Esophagus muscularis mucosa (tissue), 4 donors: ENCODE data around the gene HEPHL1.

Experiments
- CTCF ChIP-seq, 3 experiments: fragments of 200-600 bp in 2 of 3; fragments of 450-650 bp in 1 of 3; sonication (generic) in 2 of 3; IDR thresholded peaks; one replicate each; pipeline ENCODE4 v1.5.1; 2017 to 2019; ENCODE audit warnings: antibody characterized with exemption in 3 of 3, mild to moderate bottlenecking in 2 of 3, moderate library complexity in 1 of 3
- EP300 ChIP-seq: sonication (generic); formaldehyde crosslinking; IDR thresholded peaks from one replicate; pipeline ENCODE4 v1.6.1; 2017; ENCODE audit warnings: antibody characterized with exemption
- POLR2A ChIP-seq: fragments of 450-650 bp; IDR thresholded peaks from one replicate; pipeline ENCODE4 v1.6.1; 2017; ENCODE audit warnings: antibody characterized with exemption, moderate library complexity, mild to moderate bottlenecking, low read depth

- TF ChIP-seq POLR2A (no peak), CTCF (IDR thresholded peaks at IDR 0.05) (no peak), EP300 (no peak)
Measured at GRCh38 chr11:94117197-94117574, 96.0 kb downstream of the HEPHL1 start.
